GM18519 (cell line): ENCODE data around the gene RNF169.
"Not testable (repeated sequence)": the region's sequence is repeated elsewhere in the genome, so short reads cannot be mapped to it uniquely, and the experiment has no call there.

Source experiments
- ATAC-seq: cut with Tn5 transposase; IDR thresholded peaks from one replicate; pipeline ENCODE4 v1.9.1; 2021; ENCODE audit warnings: mild to moderate bottlenecking, moderate library complexity; ENCODE audit not compliant: unreplicated experiment, low FRiP score

The RNF169 gene

GRCh38 chr11:74818283-74818946 is 69.8 kb downstream of the RNF169 start:
- no peak for ATAC-seq

- no peak for ATAC-seq
Observed at GRCh38 chr11:74819400-74819799, 70.8 kb downstream of the RNF169 start.

GRCh38 chr11:74820763-74821162 is 72.1 kb downstream of the RNF169 start:
- ATAC-seq = no peak

- ATAC-seq = no peak
Observed at GRCh38 chr11:74822170-74822569, 73.5 kb downstream of the RNF169 start.

- no peak for ATAC-seq
Observed at GRCh38 chr11:74824285-74824982, 75.8 kb downstream of the RNF169 start.

- not testable (repeated sequence) for ATAC-seq
Observed at GRCh38 chr11:74825596-74825995, 76.9 kb downstream of the RNF169 start.

GRCh38 chr11:74826901-74827300 is 78.3 kb downstream of the RNF169 start:
- no peak for ATAC-seq

- no peak for ATAC-seq
Observed at GRCh38 chr11:74837191-74837590, 88.5 kb downstream of the RNF169 start.

- no peak for ATAC-seq
Observed at GRCh38 chr11:74838188-74838587, 89.5 kb downstream of the RNF169 start.

GRCh38 chr11:74839446-74839845 is 90.8 kb downstream of the RNF169 start:
- no peak for ATAC-seq

GRCh38 chr11:74839971-74840370 is 91.3 kb downstream of the RNF169 start:
- ATAC-seq = no peak

- ATAC-seq = no peak
Observed at GRCh38 chr11:74840486-74840885, 91.8 kb downstream of the RNF169 start.

GRCh38 chr11:74842967-74843366 is 94.3 kb downstream of the RNF169 start:
- ATAC-seq = no peak

- no peak for ATAC-seq
Observed at GRCh38 chr11:74844072-74844471, 95.4 kb downstream of the RNF169 start.

- no peak for ATAC-seq
Observed at GRCh38 chr11:74844865-74845264, 96.2 kb downstream of the RNF169 start.

- ATAC-seq = no peak
Observed at GRCh38 chr11:74845978-74846517, 97.4 kb downstream of the RNF169 start.

- ATAC-seq = no peak
Observed at GRCh38 chr11:74846770-74847169, 98.1 kb downstream of the RNF169 start.

GRCh38 chr11:74847395-74847794 is 98.7 kb downstream of the RNF169 start:
- no peak for ATAC-seq

- no peak for ATAC-seq
Observed at GRCh38 chr11:74847895-74848294, 99.2 kb downstream of the RNF169 start.

- ATAC-seq = no peak
Observed at GRCh38 chr11:74849525-74850391, 101.1 kb downstream of the RNF169 start.

GRCh38 chr11:74853223-74853622 is 104.6 kb downstream of the RNF169 start:
- no peak for ATAC-seq
